ENCODE data around the gene UCHL3. TPM values are rescaled to one million over a fixed set of nuclear protein-coding genes. Genes with fewer than 3 reads are reported as not detected.
A peak's percentile ranks its signal among the peaks of the same experiment; 100 is the strongest.

The UCHL3 gene
- polyA plus RNA-seq, 3 donors, result 22.4 to 66.8 (median 51.8) TPM

GRCh38 chr13:75521956-75522355 lies 27.6 kb upstream of the UCHL3 start:
- no peak overlapping the region for H3K27ac ChIP-seq (ENCODE audit: low read depth in 1 of 2, low read length in 2 of 2)
- no peak overlapping the region for H2AFZ ChIP-seq (ENCODE audit: insufficient read depth, low read depth, low read length, poor library complexity, severe bottlenecking)
- H3K4me3 ChIP-seq (replicated peaks in 1 of 3; ENCODE audit: low read depth in 2 of 3, low read length in 3 of 3), result no peak overlapping the region
- H3K4me1 ChIP-seq (ENCODE audit: control insufficient read depth in 1 of 2, insufficient read depth in 2 of 2, low read length in 2 of 2), result no peaks in the 10 kb centered on the region
- Mint-ChIP-seq H3K9me3 (peaks cover 17 to 39% (median 29%) of the 10 kb centered on the region in 7 donors), H3K27ac (peak overlapping the region in 1 of 7 donors; percentile 55), H3K36me3 (peaks cover 13 to 17% of the 10 kb centered on the region in 2 donors), H3K4me1 (peaks cover 5% of the 10 kb centered on the region), H3K27me3 (ENCODE audit: low read depth in 3 of 3) (peaks cover 0 to 2% (median 0%) of the 10 kb centered on the region in 3 donors), H3K4me3 (no peak overlapping the region)
- no peaks in the 10 kb centered on the region for H4K20me1 ChIP-seq (ENCODE audit: insufficient read depth, low read length)
- no peak overlapping the region for H3K9ac ChIP-seq (ENCODE audit: insufficient read depth, low read length, poor library complexity, severe bottlenecking)
- no peaks in the 10 kb centered on the region for H3K27me3 ChIP-seq (ENCODE audit: control insufficient read depth in 2 of 2, insufficient read depth in 2 of 2, low read length in 2 of 2)
- no peaks in the 10 kb centered on the region for H3K79me2 ChIP-seq (ENCODE audit: insufficient read depth, low read length)
- TF ChIP-seq, protein P1, sequence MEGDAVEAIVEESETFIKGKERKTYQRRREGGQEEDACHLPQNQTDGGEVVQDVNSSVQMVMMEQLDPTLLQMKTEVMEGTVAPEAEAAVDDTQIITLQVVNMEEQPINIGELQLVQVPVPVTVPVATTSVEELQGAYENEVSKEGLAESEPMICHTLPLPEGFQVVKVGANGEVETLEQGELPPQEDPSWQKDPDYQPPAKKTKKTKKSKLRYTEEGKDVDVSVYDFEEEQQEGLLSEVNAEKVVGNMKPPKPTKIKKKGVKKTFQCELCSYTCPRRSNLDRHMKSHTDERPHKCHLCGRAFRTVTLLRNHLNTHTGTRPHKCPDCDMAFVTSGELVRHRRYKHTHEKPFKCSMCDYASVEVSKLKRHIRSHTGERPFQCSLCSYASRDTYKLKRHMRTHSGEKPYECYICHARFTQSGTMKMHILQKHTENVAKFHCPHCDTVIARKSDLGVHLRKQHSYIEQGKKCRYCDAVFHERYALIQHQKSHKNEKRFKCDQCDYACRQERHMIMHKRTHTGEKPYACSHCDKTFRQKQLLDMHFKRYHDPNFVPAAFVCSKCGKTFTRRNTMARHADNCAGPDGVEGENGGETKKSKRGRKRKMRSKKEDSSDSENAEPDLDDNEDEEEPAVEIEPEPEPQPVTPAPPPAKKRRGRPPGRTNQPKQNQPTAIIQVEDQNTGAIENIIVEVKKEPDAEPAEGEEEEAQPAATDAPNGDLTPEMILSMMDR (IDR thresholded peaks at IDR 0.05), result no peak
- H3K9me3 ChIP-seq (replicated peaks in 1 of 2; ENCODE audit: control insufficient read depth in 1 of 2, insufficient read depth in 1 of 2, low read length in 2 of 2), result peaks cover 0 to 22% of the 10 kb centered on the region in 2 donors
- WGBS (ENCODE audit: insufficient coverage), result no CpG with 5 or more reads among the region's 3 CpGs
- intact Hi-C loops (cut with micrococcal nuclease), result no loop called here
- no peak overlapping the region for H3K4me2 ChIP-seq (replicated peaks; ENCODE audit: extremely low read depth, low read length, poor library complexity, severe bottlenecking)
- H3K36me3 ChIP-seq (replicated peaks in 1 of 2; ENCODE audit: control insufficient read depth in 1 of 2, insufficient read depth in 2 of 2, low read length in 2 of 2), result peaks cover 2 to 19% of the 10 kb centered on the region in 2 donors
- DNase-seq, result no peak

DNA sequence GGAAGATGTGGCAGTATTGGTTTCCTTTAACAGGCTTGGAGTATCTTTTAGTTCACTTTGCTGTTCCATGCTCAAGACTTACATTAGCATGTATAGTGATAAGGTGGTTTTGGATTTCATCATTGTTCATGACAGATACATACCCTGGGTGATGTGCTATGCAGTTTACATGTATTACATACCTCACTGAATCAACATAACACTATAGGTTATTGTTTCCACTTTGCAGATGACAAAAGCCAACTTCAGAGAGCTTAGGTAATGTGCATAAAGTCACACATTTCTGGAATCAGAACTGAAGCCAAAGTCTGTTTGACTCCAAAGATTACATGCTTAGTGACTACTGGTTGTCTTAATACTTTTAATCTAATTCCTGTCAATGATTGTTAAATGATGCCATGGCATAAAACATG lies 19.0 kb upstream of the UCHL3 start:
- DNase-seq, result no peak
- peaks cover 45 to 69% of the 10 kb centered on the region in 2 donors for H3K36me3 Mint-ChIP-seq
- intact Hi-C loops (cut with micrococcal nuclease), result no loop called here
- no peaks in the 10 kb centered on the region for H4K20me1 ChIP-seq (ENCODE audit: insufficient read depth, low read length)
- H3K9ac ChIP-seq (ENCODE audit: insufficient read depth, low read length, poor library complexity, severe bottlenecking), result no peak overlapping the region
- H3K4me2 ChIP-seq (replicated peaks; ENCODE audit: extremely low read depth, low read length, poor library complexity, severe bottlenecking), result no peak overlapping the region
- H3K27me3 Mint-ChIP-seq (ENCODE audit: low read depth in 3 of 3), result no peaks in the 10 kb centered on the region
- no peak overlapping the region for H3K4me3 Mint-ChIP-seq
- H3K9me3 Mint-ChIP-seq, result peaks cover 0 to 1% (median 0%) of the 10 kb centered on the region in 7 donors
- peaks cover 12% of the 10 kb centered on the region for H3K4me1 Mint-ChIP-seq
- H3K9me3 ChIP-seq (replicated peaks in 1 of 2; ENCODE audit: control insufficient read depth in 1 of 2, insufficient read depth in 1 of 2, low read length in 2 of 2), result no peaks in the 10 kb centered on the region
- TF ChIP-seq, protein P1 (IDR thresholded peaks at IDR 0.05), result no peak
- peaks cover 19 to 66% of the 10 kb centered on the region in 2 donors for H3K36me3 ChIP-seq (replicated peaks in 1 of 2; ENCODE audit: control insufficient read depth in 1 of 2, insufficient read depth in 2 of 2, low read length in 2 of 2)
- no peak overlapping the region for H3K27ac Mint-ChIP-seq
- no peak overlapping the region for H3K27ac ChIP-seq (ENCODE audit: low read depth in 1 of 2, low read length in 2 of 2)
- H3K4me3 ChIP-seq (replicated peaks in 1 of 3; ENCODE audit: low read depth in 2 of 3, low read length in 3 of 3), result no peak overlapping the region
- H2AFZ ChIP-seq (ENCODE audit: insufficient read depth, low read depth, low read length, poor library complexity, severe bottlenecking), result no peak overlapping the region
- no peaks in the 10 kb centered on the region for H3K27me3 ChIP-seq (ENCODE audit: control insufficient read depth in 2 of 2, insufficient read depth in 2 of 2, low read length in 2 of 2)
- peaks cover 10% of the 10 kb centered on the region for H3K79me2 ChIP-seq (ENCODE audit: insufficient read depth, low read length)
- H3K4me1 ChIP-seq (ENCODE audit: control insufficient read depth in 1 of 2, insufficient read depth in 2 of 2, low read length in 2 of 2), result no peaks in the 10 kb centered on the region

Measured in CD14-positive monocyte (primary cell).